Measurements from ENCODE around the gene TAS1R3.

Gene TAS1R3

GRCh38 chr1:1327291-1327690 lies 3.8 kb upstream of the TAS1R3 start:
- TF ChIP-seq TAF1 (IDR thresholded peaks at IDR 0.05; ENCODE audit: borderline replicate concordance, insufficient read depth, low read length) (no peak), FOXP2 (optimal IDR thresholded peaks at IDR 0.05; ENCODE audit: borderline replicate concordance, extremely low read depth, extremely low read length, insufficient read depth) (no peak), SIN3A (IDR thresholded peaks at IDR 0.05; ENCODE audit: borderline replicate concordance, insufficient read depth, low read length) (no peak), POLR2AphosphoS5 (IDR thresholded peaks at IDR 0.05; ENCODE audit: low read depth, low read length) (no peak)
- TF ChIP-seq, protein P1, sequence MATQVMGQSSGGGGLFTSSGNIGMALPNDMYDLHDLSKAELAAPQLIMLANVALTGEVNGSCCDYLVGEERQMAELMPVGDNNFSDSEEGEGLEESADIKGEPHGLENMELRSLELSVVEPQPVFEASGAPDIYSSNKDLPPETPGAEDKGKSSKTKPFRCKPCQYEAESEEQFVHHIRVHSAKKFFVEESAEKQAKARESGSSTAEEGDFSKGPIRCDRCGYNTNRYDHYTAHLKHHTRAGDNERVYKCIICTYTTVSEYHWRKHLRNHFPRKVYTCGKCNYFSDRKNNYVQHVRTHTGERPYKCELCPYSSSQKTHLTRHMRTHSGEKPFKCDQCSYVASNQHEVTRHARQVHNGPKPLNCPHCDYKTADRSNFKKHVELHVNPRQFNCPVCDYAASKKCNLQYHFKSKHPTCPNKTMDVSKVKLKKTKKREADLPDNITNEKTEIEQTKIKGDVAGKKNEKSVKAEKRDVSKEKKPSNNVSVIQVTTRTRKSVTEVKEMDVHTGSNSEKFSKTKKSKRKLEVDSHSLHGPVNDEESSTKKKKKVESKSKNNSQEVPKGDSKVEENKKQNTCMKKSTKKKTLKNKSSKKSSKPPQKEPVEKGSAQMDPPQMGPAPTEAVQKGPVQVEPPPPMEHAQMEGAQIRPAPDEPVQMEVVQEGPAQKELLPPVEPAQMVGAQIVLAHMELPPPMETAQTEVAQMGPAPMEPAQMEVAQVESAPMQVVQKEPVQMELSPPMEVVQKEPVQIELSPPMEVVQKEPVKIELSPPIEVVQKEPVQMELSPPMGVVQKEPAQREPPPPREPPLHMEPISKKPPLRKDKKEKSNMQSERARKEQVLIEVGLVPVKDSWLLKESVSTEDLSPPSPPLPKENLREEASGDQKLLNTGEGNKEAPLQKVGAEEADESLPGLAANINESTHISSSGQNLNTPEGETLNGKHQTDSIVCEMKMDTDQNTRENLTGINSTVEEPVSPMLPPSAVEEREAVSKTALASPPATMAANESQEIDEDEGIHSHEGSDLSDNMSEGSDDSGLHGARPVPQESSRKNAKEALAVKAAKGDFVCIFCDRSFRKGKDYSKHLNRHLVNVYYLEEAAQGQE (IDR thresholded peaks at IDR 0.05; ENCODE audit: insufficient read depth in 1 of 2, low read depth in 2 of 2, low read length in 2 of 2): no peak

- TF ChIP-seq, protein P1 (IDR thresholded peaks at IDR 0.05; ENCODE audit: insufficient read depth in 1 of 2, low read depth in 2 of 2, low read length in 2 of 2): no peak
- TF ChIP-seq POLR2AphosphoS5 (IDR thresholded peaks at IDR 0.05; ENCODE audit: low read depth, low read length) (no peak), TAF1 (IDR thresholded peaks at IDR 0.05; ENCODE audit: borderline replicate concordance, insufficient read depth, low read length) (no peak), SIN3A (IDR thresholded peaks at IDR 0.05; ENCODE audit: borderline replicate concordance, insufficient read depth, low read length) (no peak), FOXP2 (optimal IDR thresholded peaks at IDR 0.05; ENCODE audit: borderline replicate concordance, extremely low read depth, extremely low read length, insufficient read depth) (no peak)
Measured at GRCh38 chr1:1328254-1328653, 2.8 kb upstream of the TAS1R3 start.

DNA sequence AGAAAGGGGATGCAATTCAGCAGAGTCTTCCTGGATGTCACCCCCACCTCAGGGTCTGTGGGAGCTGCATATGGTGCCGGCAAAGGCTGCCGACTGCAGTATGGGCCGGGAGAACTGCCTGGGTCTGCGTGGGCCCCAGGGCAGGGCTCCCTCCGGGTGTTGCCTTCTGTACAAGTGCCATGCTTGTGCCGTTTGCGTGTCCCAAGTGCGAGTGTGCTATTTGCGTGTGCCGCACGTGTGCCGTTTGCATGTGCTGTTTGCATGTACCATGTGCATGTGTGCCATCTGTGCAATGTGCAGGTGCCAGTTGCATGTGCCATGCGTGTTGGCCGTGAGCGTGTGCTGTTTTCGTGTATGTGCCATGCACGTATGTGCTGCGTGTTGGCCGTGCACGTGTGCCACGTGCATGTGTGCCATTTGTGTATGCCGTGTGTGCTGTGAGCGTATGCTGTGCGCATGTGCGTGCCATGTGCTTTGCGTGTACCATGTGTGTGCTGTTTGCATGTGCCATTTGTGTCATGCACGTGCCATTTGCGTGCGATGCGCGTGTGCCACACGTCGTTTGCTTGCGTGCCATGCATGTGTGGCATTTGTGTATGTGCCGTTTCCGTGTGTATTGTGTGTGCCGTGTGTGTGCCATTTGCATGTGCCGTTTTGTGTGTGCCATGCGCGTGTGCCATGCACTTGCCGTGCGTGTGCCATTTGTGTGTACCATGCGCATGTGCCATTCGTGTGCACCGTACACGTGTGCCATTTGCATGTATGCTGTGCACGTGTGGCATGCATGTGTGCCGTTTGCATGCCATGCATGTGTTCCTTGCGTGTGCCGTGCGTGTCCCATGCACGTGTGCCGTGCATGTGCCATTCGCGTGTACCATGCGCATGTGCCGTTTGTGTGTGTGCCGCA lies 1.5 kb upstream of the TAS1R3 start:
- TF ChIP-seq POLR2AphosphoS5 (IDR thresholded peaks at IDR 0.05; ENCODE audit: low read depth, low read length): no peak; the same call in 1 of the 2 replicates
- TF ChIP-seq TAF1 (IDR thresholded peaks at IDR 0.05; ENCODE audit: borderline replicate concordance, insufficient read depth, low read length): no peak
- TF ChIP-seq FOXP2 (optimal IDR thresholded peaks at IDR 0.05; ENCODE audit: borderline replicate concordance, extremely low read depth, extremely low read length, insufficient read depth): peak; percentile 50

DNA sequence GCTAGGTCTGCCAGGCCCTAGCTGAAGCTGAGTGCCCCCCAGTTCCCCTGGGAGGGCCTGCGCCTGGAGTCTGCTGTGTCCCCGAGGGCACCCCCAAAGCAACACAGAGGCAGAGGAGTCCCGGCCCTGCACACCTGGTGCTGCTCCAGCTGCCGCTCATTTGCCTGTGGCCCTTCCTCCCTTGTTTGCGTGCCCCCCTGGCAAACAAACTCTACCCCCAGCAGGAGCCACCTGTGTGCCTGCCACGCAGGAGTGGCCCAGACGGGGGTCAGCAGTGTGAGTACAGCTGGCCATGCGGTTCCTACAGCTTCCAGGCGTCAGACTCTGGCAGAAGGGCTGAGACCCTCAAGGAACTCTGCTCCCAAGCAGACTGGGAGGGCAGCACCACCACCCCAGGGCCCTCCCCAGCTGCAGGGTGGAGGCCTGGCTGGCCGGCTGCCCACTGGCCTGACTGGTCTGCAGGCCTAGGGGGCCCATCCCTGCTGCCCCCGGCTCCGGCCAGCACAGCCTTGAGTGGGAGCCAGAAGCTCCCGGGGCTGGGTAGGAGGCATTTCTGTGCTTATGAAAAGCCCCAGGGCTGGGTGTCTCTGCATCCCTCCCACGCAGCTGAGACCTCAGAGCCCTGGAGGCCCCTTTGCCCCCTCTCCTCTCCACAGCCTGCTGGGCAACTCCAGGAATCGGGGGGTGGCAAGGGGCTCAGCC lies 563 bp upstream of the TAS1R3 start:
- TF ChIP-seq FOXP2 (optimal IDR thresholded peaks at IDR 0.05; ENCODE audit: borderline replicate concordance, extremely low read depth, extremely low read length, insufficient read depth): no peak
- TF ChIP-seq, protein P1 (IDR thresholded peaks at IDR 0.05; ENCODE audit: insufficient read depth in 1 of 2, low read depth in 2 of 2, low read length in 2 of 2): no peak
- TF ChIP-seq POLR2AphosphoS5 (IDR thresholded peaks at IDR 0.05; ENCODE audit: low read depth, low read length): no peak
- TF ChIP-seq SIN3A (IDR thresholded peaks at IDR 0.05; ENCODE audit: borderline replicate concordance, insufficient read depth, low read length): no peak
- TF ChIP-seq TAF1 (IDR thresholded peaks at IDR 0.05; ENCODE audit: borderline replicate concordance, insufficient read depth, low read length): no peak

GRCh38 chr1:1332031-1332755 lies 1.1 kb downstream of the TAS1R3 start:
- no peak for TF ChIP-seq FOXP2 (optimal IDR thresholded peaks at IDR 0.05; ENCODE audit: borderline replicate concordance, extremely low read depth, extremely low read length, insufficient read depth)
- no peak for TF ChIP-seq POLR2AphosphoS5 (IDR thresholded peaks at IDR 0.05; ENCODE audit: low read depth, low read length)
- TF ChIP-seq SIN3A (IDR thresholded peaks at IDR 0.05; ENCODE audit: borderline replicate concordance, insufficient read depth, low read length): no peak
- TF ChIP-seq TAF1 (IDR thresholded peaks at IDR 0.05; ENCODE audit: borderline replicate concordance, insufficient read depth, low read length): no peak
- TF ChIP-seq, protein P1 (IDR thresholded peaks at IDR 0.05; ENCODE audit: insufficient read depth in 1 of 2, low read depth in 2 of 2, low read length in 2 of 2): no peak

Data from PFSK-1 (cell line).